H1 (cell line): Measurements from ENCODE around the gene MYBPC1.

Source experiments
- ASH2L ChIP-seq: fragments of 200-600, 300-600 bp; sonication (generic); IDR thresholded peaks from one replicate; pipeline ENCODE4 v1.7.1; 2017; ENCODE audit warnings: low read length
- EGR1 ChIP-seq: IDR thresholded peaks from 2 replicates; pipeline ENCODE4 v1.6.1; 2011; ENCODE audit warnings: low read depth, low read length, borderline replicate concordance
- EZH2 ChIP-seq: fragments of 200-600 bp; sonication (generic); IDR thresholded peaks from 2 replicates; pipeline ENCODE4 v1.7.1; 2012; ENCODE audit warnings: low read depth, mild to moderate bottlenecking, moderate library complexity, low read length, inconsistent platforms; ENCODE audit not compliant: severe bottlenecking
- KDM1A ChIP-seq: fragments of 200-600, 300-600 bp; sonication (generic); IDR thresholded peaks from 2 replicates; pipeline ENCODE4 v1.7.1; 2016; ENCODE audit warnings: mild to moderate bottlenecking, low read length, borderline replicate concordance
- POLR2AphosphoS5 ChIP-seq: IDR thresholded peaks from 2 replicates; pipeline ENCODE4 v1.6.1; 2011; ENCODE audit warnings: low read depth, low read length
- TF ChIP-seq, protein P1 (sequence below): IDR thresholded peaks from 2 replicates; pipeline ENCODE4 v1.6.1; 2012; ENCODE audit warnings: inconsistent platforms
- TF ChIP-seq, protein P2 (sequence below), 3 experiments: IDR thresholded peaks; 1 replicate in 2 of 3; 2 replicates in 1 of 3; pipeline versions ENCODE4 v1.5.1 to v1.6.1; 2011; ENCODE audit warnings: low read length in 3 of 3, mild to moderate bottlenecking in 3 of 3, inconsistent platforms in 2 of 3, low read depth in 1 of 3, moderate library complexity in 1 of 3; ENCODE audit not compliant: insufficient read depth in 1 of 3; ENCODE audit errors: control extremely low read depth in 1 of 3

DNA sequence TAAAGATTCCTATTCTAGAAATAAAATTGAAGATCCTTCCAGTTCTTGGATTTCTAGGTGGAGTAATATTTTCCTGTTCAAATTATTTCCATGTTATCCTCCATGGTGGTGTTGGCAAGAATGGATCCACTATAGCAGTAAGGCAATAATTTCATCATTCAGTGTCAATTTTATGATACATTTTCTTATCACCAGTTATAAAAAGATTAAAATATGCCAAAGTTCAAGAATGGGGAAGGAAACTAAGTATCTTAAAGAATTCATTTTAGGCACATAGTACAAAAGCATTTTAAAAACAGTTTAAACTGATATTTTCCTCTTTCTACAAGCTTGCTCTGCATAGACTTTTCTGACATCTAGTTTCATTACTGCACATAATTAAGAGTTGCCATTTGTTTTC, 125.3 kb downstream of the MYBPC1 start:
- TF ChIP-seq, protein P1, sequence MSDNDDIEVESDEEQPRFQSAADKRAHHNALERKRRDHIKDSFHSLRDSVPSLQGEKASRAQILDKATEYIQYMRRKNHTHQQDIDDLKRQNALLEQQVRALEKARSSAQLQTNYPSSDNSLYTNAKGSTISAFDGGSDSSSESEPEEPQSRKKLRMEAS, result no peak
- TF ChIP-seq, protein P2, sequence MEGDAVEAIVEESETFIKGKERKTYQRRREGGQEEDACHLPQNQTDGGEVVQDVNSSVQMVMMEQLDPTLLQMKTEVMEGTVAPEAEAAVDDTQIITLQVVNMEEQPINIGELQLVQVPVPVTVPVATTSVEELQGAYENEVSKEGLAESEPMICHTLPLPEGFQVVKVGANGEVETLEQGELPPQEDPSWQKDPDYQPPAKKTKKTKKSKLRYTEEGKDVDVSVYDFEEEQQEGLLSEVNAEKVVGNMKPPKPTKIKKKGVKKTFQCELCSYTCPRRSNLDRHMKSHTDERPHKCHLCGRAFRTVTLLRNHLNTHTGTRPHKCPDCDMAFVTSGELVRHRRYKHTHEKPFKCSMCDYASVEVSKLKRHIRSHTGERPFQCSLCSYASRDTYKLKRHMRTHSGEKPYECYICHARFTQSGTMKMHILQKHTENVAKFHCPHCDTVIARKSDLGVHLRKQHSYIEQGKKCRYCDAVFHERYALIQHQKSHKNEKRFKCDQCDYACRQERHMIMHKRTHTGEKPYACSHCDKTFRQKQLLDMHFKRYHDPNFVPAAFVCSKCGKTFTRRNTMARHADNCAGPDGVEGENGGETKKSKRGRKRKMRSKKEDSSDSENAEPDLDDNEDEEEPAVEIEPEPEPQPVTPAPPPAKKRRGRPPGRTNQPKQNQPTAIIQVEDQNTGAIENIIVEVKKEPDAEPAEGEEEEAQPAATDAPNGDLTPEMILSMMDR (IDR thresholded peaks at IDR 0.05; ENCODE audit: control extremely low read depth in 1 of 3, insufficient read depth in 1 of 3, low read depth in 1 of 3, low read length in 3 of 3), result no peak
- TF ChIP-seq EZH2 (no peak), ASH2L (no peak), POLR2AphosphoS5 (no peak), EGR1 (no peak), KDM1A (no peak)
